Superior temporal gyrus (tissue), 1 donor: Measurements from ENCODE around the gene HDLBP.
A peak's percentile ranks its signal among the peaks of the same experiment; 100 is the strongest.

Experiments
- DNase-seq: peaks from one replicate; pipeline ENCODE4 v3.0.0-alpha.2; 2016; ENCODE audit errors: extremely low spot score

Gene HDLBP

DNA sequence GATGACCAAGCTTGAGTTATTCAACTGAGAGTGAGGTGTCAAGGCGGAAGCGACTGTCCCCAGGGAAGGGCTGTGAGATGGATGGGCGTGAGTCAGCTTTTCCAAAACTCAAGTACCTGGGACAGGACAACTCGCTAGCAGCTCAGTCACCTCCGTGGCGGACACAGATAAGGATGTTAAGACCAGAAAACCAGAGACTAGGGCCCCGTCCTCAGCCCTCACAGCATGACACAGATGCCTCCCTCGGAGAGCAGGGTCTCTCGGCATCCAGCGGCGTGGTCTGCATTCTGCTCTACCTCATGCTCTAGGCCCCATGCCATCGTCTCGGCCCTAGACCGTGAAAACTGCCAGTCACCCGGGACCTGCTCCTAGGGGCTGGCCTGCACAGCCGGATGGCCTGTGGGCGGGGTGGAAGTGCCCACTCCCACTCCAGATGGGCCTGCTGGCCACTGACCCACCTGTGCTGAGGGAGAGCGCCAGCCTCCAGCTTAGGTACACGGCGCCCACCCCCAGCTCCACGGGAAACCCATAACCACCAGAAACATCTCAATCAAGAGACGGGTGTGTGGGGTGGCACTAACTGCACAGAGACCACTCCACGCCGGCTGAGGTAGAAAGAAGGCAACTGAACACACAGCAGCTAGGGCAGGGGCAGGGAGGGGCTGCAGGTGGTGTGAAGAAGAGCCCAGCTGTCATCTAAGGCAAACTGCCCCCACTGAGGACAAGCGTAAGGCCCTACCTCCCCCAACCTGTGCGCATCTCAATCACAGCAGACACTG, 87.2 kb downstream of the HDLBP start:
- no peak for DNase-seq

- DNase-seq, result no peak
Observed at GRCh38 chr2:241227594-241227993, 87.9 kb downstream of the HDLBP start.

GRCh38 chr2:241226723-241227572, 88.5 kb downstream of the HDLBP start:
- DNase-seq, result peak; percentile 52

DNA sequence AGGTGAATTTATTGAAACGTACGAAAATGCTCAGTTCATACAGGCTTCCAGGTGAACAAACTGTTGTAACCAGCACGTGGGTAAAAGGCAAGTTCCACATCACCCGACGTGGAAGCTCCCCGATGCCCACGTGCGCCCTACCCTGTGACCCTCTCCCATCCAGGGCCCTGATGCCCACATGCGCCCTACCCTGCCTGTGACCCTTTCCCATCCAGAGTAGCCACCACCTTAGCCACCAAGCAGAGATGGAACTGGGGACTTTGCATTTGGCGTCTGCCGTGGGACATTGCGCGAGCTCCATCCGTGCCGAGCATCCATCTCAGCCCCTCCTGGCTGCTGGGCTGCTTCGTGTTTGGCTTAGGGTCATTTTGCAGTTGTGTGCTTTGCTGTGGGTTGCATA, 89.5 kb downstream of the HDLBP start:
- no peak for DNase-seq

GRCh38 chr2:241225545-241225944, 89.9 kb downstream of the HDLBP start:
- DNase-seq, result no peak

- no peak for DNase-seq
Observed at GRCh38 chr2:241224851-241225438, 90.5 kb downstream of the HDLBP start.

DNA sequence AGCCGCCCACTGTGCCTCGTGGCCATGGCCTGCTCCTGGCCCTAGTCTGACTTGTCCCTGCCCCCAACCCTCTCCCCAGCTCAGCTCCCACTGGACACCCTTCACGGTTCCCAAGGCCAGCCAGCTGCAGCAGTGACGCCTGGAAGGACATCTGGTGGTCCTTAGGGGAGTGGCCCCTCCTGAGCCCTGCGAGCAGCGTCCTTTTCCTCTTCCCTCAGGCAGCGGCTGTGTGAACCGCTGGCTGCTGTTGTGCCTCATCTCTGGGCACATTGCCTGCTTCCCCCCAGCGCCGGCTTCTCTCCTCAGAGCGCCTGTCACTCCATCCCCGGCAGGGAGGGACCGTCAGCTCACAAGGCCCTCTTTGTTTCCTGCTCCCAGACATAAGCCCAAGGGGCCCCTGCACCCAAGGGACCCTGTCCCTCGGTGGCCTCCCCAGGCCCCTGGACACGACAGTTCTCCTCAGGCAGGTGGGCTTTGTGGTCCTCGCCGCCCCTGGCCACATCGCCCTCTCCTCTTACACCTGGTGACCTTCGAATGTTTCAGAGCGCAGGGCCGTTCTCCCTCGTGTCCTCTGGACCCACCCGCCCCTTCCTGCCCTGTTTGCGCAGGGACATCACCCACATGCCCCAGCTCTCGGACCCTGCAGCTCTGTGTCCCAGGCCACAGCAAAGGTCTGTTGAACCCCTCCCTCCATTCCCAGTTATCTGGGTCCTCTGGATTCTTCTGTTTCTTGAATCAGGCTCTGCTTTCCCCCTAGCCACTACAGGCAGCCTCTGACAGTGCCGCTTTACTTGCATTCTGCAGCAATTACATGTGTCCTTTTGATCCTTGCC, 91.2 kb downstream of the HDLBP start:
- peak; percentile 93 for DNase-seq

DNA sequence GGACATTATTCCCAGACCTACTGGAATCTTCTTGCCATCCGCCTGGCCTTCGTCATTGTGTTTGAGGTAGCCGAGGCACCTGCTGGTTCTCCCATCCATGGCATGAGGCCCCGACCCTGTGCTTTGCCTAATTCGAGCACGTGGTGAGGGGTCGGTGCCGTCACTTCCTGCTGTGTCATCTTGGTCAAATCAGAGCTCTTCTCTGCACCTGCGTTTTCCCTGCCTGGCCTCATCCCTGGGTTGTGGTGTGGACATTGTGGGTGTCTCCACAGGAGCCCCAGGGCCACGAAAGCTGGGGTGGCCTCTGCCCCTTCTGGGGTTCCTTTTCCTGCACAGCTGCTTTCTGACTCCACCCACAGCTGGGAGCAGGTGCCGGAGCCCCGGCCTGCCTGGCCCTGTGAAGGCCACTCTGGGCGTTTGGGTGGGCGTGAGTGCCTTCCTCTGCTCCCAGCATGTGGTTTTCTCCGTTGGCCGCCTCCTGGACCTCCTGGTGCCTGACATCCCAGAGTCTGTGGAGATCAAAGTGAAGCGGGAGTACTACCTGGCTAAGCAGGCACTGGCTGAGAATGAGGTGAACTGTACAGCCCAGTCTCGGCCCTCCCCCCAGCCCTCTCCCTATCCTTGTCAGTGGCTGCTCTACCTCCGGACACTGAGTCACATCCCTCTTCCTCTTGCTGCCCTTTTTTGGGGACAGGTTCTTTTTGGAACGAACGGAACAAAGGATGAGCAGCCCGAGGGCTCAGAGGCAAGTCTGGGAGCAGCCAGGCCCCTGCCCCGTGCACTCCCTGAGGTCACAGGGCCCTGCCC, 92.1 kb downstream of the HDLBP start:
- no peak for DNase-seq

DNA sequence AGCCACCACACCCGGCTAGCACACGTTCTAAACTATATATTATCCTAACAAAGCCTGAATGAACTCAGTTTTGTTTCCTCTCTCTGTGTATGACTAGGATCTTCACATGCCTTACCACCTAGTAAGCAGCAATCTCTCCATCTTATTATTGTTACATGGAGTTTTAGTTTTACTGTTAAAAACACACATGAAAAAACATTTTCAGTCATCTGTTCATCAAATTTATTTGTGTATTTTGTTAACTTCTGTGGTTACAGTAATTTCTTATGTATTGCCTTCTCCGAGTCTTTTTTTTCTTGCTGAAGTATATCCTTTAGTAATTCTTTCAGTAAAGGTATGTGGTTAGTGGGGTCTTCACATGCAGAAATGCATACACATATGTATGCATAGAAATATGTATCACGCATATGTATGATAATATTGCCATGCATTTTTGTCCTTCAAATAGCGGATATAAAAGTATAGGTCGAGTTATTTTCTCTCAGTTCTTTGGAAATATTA, 95.6 kb downstream of the HDLBP start:
- DNase-seq, result no peak

DNA sequence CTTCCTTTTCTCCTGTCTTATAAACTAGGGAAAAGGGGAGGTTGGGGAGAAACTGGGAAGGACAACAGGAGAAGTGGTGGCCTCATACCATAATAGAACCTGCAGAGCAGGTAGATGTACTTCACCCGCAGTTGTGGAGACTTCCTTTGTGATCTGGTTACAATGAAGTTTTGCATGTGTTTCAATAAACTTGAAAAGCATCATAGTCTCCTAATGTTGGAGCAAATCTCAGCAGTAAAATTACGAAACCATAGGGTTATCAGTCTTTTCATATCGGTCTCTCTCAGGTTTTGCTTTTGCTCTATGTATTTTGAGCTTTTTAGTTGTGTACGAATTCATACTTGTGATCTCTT, 96.5 kb downstream of the HDLBP start:
- no peak for DNase-seq

DNA sequence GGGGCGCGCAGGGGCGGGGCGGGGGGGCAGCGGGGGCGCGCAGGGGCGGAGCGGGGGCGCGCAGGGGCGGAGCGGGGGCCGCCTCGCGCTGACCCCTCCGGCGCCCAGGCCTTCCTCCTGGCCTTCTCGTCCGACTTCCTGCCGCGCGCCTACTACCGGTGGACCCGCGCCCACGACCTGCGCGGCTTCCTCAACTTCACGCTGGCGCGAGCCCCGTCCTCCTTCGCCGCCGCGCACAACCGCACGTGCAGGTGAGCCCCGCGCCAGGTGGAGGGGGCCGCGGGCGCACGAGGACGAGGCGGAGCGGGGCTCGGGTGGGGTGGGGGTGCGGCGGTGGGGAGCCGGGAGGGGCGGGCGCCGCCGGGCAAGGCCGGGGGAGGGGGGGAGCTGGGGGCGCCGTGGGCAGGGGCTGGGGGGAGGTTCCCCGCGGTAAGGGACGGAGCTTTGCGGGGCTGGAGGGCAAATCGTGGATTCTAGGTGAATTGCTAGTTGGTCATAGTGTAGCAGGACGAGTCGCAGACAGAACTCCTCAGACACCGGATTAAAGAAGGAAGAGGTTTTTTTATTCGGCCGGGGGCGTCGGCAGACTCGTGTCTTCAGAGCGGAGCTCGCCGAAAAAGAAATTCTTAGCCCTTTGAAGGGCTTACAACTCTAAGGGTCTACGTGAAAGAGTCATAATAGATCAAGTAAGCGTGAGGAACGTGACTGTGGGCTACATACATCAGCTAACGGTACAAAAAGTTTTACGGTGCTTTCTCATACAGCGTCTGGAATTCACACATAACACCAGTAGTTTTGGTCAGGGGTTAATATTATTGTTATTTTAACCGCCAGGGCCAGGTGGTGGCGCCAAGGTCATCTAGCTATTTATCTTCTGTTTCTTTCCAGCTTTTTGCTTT, 97.1 kb downstream of the HDLBP start:
- peak; percentile 42 for DNase-seq

DNA sequence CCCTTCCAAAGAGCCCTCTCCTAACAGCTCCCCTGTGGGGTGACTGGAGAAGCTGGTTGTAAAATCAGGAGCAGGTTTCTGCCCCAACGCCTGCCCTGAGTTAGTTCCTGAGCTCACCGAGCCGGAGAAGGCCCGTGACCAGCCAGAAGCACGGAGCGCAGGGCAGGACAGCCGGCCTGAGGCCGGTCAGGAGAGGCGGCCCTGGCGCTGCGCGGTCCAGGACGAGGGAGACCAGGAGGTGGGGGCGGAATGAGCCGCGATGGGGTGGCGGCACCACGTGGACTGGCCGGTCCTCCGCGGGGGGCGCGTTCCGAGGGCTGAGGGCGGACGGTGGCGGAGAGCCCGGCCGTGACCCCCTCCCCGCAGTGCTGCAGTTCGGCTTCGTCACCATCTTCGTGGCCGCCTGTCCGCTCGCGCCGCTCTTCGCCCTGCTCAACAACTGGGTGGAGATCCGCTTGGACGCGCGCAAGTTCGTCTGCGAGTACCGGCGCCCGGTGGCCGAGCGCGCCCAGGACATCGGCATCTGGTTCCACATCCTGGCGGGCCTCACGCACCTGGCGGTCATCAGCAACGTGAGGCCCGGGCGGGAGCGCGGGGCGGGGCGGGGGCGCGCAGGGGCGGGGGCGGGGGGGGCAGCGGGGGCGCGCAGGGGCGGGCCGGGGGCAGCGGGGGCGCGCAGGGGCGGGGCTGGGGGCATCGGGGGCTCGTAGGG, 98.0 kb downstream of the HDLBP start:
- peak; percentile 56 for DNase-seq

GRCh38 chr2:241216211-241216761, 99.2 kb downstream of the HDLBP start:
- DNase-seq, result no peak

DNA sequence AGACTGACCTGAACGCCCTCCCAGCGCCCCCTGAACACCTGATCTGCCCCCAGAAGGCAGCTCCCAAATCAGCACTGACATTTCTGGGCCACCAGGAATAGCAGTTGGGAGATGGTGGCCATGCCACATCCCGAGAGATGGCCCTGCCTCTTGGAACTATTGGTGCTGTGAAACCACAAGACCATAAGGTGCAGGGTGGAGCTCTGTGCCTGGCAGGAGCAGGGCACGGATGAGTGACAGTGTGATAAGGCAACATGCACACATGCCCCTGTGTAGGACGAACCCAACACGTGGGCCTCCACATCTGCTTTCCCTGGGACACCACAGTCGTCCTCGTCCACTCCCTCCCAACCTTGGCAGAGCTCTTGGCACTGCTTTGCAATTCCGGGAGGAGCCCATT, 100.1 kb downstream of the HDLBP start:
- DNase-seq, result no peak

DNA sequence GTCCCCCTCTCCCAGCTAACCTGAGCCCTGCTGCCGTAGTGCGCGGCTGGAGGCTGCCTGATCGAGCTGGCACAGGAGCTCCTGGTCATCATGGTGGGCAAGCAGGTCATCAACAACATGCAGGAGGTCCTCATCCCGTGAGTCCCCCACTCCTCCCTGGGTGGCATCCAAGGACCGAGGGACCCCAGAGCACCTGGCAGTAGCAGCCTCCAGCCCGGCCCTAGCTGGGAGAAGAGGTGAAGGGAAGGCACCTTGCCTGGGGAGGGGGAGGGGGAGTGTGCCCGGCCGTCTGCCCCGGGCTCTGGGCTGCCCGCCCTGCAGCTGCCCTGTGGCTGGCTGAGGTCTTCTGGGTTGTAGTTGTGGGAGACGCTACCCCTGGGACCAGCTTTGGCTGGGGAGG, 100.7 kb downstream of the HDLBP start:
- no peak for DNase-seq

GRCh38 chr2:241214209-241214608, 101.3 kb downstream of the HDLBP start:
- no peak for DNase-seq

DNA sequence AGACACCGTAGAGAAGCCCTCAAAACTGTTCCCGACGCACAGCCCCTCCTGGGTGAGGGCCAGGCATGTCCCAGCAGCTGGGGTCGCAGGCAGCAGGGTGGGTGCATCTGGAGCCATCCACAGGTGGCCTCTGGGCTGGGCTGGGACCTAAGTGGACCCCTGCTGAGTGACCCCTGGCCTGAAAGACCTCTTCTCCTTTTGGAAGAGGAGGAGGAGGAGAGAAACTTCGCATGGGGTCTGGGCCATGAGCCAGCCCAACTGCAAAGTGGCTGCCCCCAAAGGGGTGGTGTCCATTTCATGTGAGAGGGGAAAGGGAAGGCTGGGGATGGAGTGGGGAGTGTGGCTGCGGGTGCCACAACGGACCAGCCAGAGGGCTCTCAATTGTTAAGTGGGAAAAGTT, 101.9 kb downstream of the HDLBP start:
- no peak for DNase-seq

DNA sequence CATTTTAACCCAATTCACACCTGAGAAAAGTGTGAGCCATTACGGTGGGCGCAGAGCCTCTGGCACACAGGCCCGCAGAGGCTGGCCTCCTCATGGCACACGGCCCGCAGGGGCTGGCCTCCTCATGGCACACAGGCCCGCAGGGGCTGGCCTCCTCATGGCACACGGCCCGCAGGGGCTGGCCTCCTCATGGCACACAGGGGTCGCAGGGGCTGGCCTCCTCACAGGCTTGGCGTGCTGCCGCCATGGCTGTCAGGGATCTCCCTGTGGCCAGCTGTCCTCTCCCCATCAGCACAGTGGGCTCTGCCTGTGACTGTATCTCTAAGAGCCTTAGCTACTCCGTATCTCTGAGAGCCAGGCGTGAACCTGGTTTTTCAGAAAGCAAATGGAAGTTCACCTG, 102.4 kb downstream of the HDLBP start:
- DNase-seq, result no peak

- no peak for DNase-seq
Observed at GRCh38 chr2:241211276-241211675, 104.2 kb downstream of the HDLBP start.
